Measurements from ENCODE around the gene RAB31.

Gene RAB31

DNA sequence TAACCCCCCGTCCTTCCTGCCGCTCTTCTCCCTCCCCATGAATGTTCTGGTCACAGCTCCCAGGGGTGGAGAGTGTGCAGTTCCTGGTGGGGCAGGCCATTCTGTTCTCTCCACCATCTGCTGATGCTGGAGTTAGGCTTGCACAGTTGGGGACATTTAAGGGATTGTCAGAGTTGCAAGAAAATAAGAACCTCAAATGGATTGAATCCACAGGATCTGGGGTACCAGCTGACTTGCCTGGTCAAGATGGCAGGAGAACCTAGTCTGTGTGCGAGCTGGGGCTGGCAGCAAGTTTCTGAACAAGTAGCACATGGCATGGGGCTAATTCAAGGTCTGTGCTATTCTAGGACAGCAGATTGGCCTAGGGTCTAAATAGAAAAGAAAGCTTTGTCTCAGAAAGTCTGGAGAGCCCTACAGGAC is 116.9 kb downstream of the RAB31 start:
- DNase-seq = no peak
- H3K27me3 Mint-ChIP-seq = peaks cover 20% of the 10 kb centered on the region
- no peaks in the 10 kb centered on the region for H3K9me3 Mint-ChIP-seq
- H3K4me3 Mint-ChIP-seq = no peak overlapping the region
- H3K36me3 Mint-ChIP-seq (ENCODE audit: low read depth) = no peaks in the 10 kb centered on the region
- no peak overlapping the region for H3K27ac Mint-ChIP-seq
- peaks cover 1% of the 10 kb centered on the region for H3K4me1 Mint-ChIP-seq (ENCODE audit: low read depth)

DNA sequence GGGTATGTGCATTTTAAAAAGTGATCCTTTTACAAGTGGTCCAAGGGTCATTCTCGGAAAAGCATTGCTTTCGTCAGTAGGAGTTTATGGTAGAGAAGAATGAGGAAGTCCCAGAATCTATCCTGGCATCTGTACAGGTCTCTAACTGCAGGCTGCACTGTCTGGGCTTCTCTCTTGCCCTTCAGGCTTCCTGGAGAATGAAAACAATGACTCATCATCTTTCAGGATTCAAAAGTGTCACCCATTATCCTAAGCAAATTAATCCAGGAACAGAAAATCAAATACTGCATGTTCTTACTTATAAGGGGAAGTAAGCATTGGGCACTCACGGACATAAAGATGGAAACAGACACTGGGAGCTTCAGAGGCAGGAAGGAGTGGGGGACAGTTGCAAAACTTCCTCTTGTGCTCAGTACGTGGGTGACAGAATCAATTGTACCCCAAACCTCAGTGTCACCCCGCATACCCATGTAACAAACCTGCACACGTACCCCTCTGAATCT is 117.5 kb downstream of the RAB31 start:
- H3K4me1 Mint-ChIP-seq (ENCODE audit: low read depth) = peaks cover 1% of the 10 kb centered on the region
- no peak overlapping the region for H3K4me3 Mint-ChIP-seq

GRCh38 chr18:9826685-9827084 is 118.6 kb downstream of the RAB31 start:
- Mint-ChIP-seq H3K27ac (no peak overlapping the region), H3K4me3 (no peak overlapping the region), H3K4me1 (ENCODE audit: low read depth) (peaks cover 1% of the 10 kb centered on the region), H3K9me3 (no peaks in the 10 kb centered on the region), H3K36me3 (ENCODE audit: low read depth) (no peaks in the 10 kb centered on the region), H3K27me3 (peaks cover 20% of the 10 kb centered on the region)
- DNase-seq = no peak

More for the DNA sequence above, 117.5 kb downstream of the RAB31 start:
- Mint-ChIP-seq H3K27ac (no peak overlapping the region), H3K9me3 (no peaks in the 10 kb centered on the region), H3K27me3 (peaks cover 20% of the 10 kb centered on the region), H3K36me3 (ENCODE audit: low read depth) (no peaks in the 10 kb centered on the region)
- DNase-seq = no peak

DNA sequence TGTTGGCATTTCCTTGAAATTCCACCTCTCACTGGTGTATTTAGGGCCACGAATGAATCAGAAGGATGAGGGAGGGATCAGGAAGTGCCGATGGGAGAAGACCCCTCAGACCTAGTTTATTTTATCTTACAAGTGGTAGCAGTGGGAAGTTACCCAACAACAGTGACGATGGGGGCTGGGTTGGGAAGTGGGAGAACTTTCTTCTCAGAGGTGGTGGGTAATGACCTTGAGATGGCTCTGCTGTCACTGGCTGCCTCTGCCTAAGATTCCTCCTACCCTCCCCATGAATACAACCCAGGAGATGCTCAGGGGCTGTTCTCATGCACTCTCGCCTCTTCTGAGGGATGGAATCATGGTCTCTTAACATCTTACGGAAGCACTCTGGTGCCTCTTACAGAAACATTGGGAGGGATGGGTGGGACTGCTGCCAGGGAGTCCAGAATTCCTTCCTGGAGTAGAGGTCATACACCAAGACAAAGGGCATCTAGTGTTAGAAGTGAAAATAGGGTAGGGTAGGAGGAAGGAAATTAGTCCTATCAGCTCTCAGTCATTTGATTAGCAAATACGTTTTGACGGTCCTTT is 119.2 kb downstream of the RAB31 start:
- H3K27ac Mint-ChIP-seq = no peak overlapping the region
- H3K4me3 Mint-ChIP-seq = no peak overlapping the region
- H3K36me3 Mint-ChIP-seq (ENCODE audit: low read depth) = no peaks in the 10 kb centered on the region
- peaks cover 1% of the 10 kb centered on the region for H3K4me1 Mint-ChIP-seq (ENCODE audit: low read depth)
- H3K9me3 Mint-ChIP-seq = no peaks in the 10 kb centered on the region
- H3K27me3 Mint-ChIP-seq = peaks cover 20% of the 10 kb centered on the region
- DNase-seq = no peak

DNA sequence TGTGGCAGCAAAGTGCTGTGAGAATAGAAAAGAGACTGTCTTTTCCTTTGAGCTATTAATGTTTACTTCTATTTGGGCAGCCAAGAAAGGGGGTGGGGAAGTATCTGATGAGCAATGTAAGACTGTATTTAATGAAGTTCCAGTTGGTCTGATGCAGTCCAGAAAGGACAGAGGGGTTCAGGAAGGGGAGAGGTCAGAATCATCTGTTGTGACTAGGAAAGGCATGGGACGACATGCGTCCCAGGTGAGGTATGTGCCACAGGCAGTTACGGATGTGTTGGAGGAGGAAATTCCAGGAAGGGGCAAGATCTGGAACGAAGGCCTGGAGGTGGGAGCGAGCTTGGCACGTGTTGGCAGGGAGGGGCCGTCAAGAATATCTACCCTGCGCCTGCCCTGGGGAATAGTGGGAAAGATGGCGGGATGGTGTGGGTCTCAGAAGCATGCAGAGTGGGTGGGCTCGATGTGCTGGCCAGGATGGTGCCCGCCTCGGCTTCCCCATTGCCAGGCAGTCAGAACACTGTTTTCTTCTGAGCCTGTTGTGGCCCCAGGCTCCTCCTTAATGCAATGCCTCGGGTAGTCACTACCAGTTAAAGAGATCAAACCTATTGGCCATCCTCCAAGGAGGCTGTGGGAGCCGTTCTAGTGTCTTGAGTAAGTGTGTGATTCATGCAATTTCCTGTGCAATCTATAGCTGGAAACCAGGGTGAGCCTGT is 119.8 kb downstream of the RAB31 start:
- no peak for DNase-seq
- no peak overlapping the region for H3K4me3 Mint-ChIP-seq
- H3K27ac Mint-ChIP-seq = no peak overlapping the region
- peaks cover 1% of the 10 kb centered on the region for H3K4me1 Mint-ChIP-seq (ENCODE audit: low read depth)
- no peaks in the 10 kb centered on the region for H3K36me3 Mint-ChIP-seq (ENCODE audit: low read depth)
- peaks cover 24% of the 10 kb centered on the region for H3K27me3 Mint-ChIP-seq
- H3K9me3 Mint-ChIP-seq = no peaks in the 10 kb centered on the region

GRCh38 chr18:9828506-9829396 is 120.7 kb downstream of the RAB31 start:
- Mint-ChIP-seq H3K27me3 (peaks cover 24% of the 10 kb centered on the region), H3K4me1 (ENCODE audit: low read depth) (peaks cover 1% of the 10 kb centered on the region), H3K36me3 (ENCODE audit: low read depth) (no peaks in the 10 kb centered on the region), H3K4me3 (no peak overlapping the region), H3K27ac (no peak overlapping the region), H3K9me3 (no peaks in the 10 kb centered on the region)
- DNase-seq = no peak

DNA sequence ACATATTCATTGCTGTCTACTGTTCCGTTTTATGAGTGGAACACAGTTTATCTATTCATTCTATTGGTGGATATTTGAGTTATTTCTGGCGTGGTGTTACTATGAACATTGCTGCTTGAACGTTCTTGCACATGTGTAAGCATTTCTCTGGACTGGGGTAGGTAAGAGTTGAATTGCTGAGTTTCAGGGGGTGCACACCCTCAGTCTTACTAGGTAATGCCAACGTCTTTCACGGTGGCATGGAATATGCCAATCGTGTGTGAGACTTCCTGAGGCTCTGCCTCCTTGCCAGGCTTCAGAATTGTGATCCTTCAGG is 121.3 kb downstream of the RAB31 start:
- Mint-ChIP-seq H3K27ac (no peak overlapping the region), H3K4me3 (no peak overlapping the region), H3K36me3 (ENCODE audit: low read depth) (no peaks in the 10 kb centered on the region), H3K4me1 (ENCODE audit: low read depth) (peaks cover 1% of the 10 kb centered on the region), H3K9me3 (no peaks in the 10 kb centered on the region), H3K27me3 (peaks cover 24% of the 10 kb centered on the region)
- no peak for DNase-seq

GRCh38 chr18:9831036-9831722 is 123.1 kb downstream of the RAB31 start:
- Mint-ChIP-seq H3K36me3 (ENCODE audit: low read depth) (no peaks in the 10 kb centered on the region), H3K27ac (no peak overlapping the region), H3K4me3 (no peak overlapping the region)

DNA sequence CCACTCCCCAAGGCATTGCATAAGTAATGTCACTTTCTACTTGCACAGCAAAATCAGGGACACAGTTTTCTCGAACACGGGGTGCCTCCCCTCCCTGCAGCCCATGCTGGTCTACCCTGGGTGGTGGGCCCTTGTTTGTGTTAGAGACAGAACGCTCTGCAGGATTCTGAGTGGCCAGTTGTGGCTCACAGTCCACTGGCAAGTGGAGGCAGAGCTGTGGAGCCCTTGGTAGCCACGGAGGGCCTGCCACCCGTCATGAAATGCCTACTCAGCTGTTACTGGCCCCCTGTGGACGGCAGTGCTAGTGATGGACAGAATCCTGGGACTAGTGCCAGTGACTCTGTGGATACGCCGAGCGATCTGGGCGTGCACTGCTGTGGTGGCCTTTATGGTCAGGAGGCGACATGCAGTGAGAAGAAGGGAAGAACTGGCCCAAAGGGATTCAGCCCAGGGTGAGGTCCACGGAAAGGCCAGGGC is 123.7 kb downstream of the RAB31 start:
- Mint-ChIP-seq H3K27ac (no peak overlapping the region), H3K4me1 (ENCODE audit: low read depth) (no peaks in the 10 kb centered on the region), H3K36me3 (ENCODE audit: low read depth) (no peaks in the 10 kb centered on the region), H3K4me3 (no peak overlapping the region), H3K27me3 (peaks cover 14% of the 10 kb centered on the region), H3K9me3 (no peaks in the 10 kb centered on the region)
- no peak for DNase-seq

More at GRCh38 chr18:9831036-9831722, 123.1 kb downstream of the RAB31 start:
- Mint-ChIP-seq H3K4me1 (ENCODE audit: low read depth) (no peaks in the 10 kb centered on the region), H3K27me3 (peaks cover 14% of the 10 kb centered on the region), H3K9me3 (no peaks in the 10 kb centered on the region)
- no peak for DNase-seq

DNA sequence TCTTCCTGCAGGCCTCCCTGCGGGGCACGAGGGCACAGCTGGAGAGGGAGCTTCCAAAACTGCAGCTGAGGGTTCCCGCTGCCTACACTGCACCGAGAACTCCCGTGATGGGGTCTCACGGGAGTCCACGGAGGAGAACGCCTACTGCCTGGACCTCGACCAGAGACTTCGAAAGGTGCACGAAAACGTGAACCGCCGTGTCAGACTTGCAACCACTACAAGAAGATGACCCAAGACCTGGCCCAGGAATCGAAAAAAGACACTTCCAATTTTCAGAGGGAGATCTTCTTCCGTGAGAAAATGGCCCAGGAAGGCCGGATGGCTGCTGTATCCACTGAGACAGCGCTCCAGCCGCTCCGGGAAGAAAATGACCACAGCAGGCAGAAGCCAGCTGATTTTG is 124.8 kb downstream of the RAB31 start:
- Mint-ChIP-seq H3K9me3 (no peaks in the 10 kb centered on the region), H3K4me3 (no peak overlapping the region), H3K27me3 (peaks cover 13% of the 10 kb centered on the region), H3K4me1 (ENCODE audit: low read depth) (no peaks in the 10 kb centered on the region), H3K27ac (no peak overlapping the region), H3K36me3 (ENCODE audit: low read depth) (no peaks in the 10 kb centered on the region)
- DNase-seq = no peak

DNA sequence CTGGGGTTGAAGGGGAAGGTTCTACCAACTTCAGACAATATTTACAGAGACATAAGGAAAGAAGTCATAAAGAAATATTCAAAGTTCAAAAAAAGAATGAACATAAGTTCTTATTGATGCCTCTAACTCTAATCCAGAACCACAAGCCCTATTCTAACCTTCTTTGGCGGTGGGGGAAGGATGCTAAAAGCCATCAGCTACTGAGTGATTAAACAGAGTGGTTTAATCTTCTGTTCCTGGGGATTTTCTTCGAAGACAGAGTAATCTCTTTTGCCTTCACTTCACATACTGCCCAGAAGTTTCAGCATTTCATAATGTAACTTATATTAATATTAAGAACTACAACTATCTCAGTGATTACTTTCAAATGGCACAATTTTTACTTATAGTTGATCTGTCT is 126.5 kb downstream of the RAB31 start:
- H3K4me3 Mint-ChIP-seq = no peak overlapping the region
- peaks cover 10% of the 10 kb centered on the region for H3K27me3 Mint-ChIP-seq

DNA sequence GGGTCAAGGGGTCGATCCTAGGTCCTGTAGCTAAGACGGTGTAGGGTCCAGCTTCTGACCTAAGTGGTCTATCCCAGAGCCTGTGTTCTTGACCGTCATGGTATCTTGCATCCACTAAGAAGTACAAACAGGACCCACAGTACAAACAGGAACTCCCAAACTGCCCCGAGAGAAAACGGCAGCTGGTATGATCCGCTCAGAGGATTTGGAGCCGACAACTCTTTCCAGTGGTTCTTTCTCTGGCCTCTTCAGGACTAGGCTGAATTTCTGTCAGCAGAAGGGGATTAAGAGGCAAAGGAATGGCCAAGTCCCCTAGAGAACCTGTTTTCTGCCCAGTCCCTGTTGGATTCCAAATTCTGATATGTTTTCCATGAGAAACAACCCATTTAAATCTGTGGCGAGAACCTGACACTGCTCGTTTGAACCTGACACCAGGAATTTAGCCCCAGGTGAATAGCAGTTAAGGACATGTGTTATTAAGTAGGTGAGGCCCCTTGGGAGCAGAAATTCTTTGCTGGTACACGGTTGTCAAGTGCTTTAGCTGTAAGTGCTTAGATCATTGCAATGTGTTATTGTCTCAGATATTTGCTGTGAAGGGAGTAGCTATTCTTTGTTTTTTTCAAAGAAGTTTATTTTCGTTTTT is 127.1 kb downstream of the RAB31 start:
- peaks cover 10% of the 10 kb centered on the region for H3K27me3 Mint-ChIP-seq
- no peak overlapping the region for H3K4me3 Mint-ChIP-seq
- H3K4me1 Mint-ChIP-seq (ENCODE audit: low read depth) = no peaks in the 10 kb centered on the region
- H3K27ac Mint-ChIP-seq = no peak overlapping the region
- no peak for DNase-seq
- H3K36me3 Mint-ChIP-seq (ENCODE audit: low read depth) = no peaks in the 10 kb centered on the region
- H3K9me3 Mint-ChIP-seq = no peaks in the 10 kb centered on the region

More for the DNA sequence above, 126.5 kb downstream of the RAB31 start:
- Mint-ChIP-seq H3K4me1 (ENCODE audit: low read depth) (no peaks in the 10 kb centered on the region), H3K27ac (no peak overlapping the region), H3K9me3 (no peaks in the 10 kb centered on the region), H3K36me3 (ENCODE audit: low read depth) (no peaks in the 10 kb centered on the region)
- no peak for DNase-seq

DNA sequence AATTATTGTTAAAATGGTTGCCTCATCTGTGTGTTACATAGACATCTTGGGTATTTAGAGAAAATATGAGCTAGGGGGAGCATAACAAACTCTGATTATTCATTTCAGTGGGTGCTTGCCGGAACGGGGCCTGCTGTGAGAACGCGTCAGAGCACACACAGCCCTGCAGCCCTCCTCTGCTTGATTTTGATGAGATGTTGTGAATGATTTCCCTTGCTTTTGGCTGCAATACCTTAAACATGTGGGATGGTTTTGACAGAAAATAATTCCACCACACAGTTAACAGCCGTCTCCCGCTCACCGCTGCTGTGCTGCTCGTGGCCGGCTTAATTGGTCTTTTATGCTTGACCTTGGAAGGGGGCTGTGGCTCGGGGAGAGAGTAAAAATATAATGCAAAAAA is 127.7 kb downstream of the RAB31 start:
- no peaks in the 10 kb centered on the region for H3K9me3 Mint-ChIP-seq
- DNase-seq = no peak
- H3K4me1 Mint-ChIP-seq (ENCODE audit: low read depth) = no peaks in the 10 kb centered on the region
- H3K27ac Mint-ChIP-seq = no peak overlapping the region
- no peaks in the 10 kb centered on the region for H3K36me3 Mint-ChIP-seq (ENCODE audit: low read depth)
- peaks cover 10% of the 10 kb centered on the region for H3K27me3 Mint-ChIP-seq
- no peak overlapping the region for H3K4me3 Mint-ChIP-seq
